NCI-H748 (cell line): ENCODE data around the gene GPHA2.

Experiments used
- DNase-seq: peaks from one replicate; lab custom pipeline; 2025; ENCODE audit not compliant: unreplicated experiment; lab: John Stamatoyannopoulos, UW

The GPHA2 gene

DNA sequence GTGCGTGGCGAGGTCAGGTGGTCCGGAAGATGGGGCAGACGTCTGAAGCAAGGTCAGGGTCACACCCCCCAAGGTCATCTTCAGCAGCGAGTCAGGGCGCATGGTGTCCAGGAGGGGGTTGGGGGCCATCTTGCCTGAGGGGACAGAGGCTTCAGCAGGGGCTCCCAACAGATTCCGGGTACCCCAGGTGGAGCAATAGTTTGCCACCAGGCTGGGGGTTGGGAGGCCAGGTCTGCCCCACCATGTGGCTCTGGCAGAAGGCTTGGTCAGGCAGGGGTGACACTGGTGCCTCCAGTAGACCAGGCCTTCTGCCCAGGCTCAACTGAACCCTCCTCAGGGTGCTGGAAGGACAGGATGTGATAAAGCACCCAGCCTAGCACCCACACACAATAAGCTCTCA, 24.6 kb downstream of the GPHA2 start:
- DNase-seq: no peak

DNA sequence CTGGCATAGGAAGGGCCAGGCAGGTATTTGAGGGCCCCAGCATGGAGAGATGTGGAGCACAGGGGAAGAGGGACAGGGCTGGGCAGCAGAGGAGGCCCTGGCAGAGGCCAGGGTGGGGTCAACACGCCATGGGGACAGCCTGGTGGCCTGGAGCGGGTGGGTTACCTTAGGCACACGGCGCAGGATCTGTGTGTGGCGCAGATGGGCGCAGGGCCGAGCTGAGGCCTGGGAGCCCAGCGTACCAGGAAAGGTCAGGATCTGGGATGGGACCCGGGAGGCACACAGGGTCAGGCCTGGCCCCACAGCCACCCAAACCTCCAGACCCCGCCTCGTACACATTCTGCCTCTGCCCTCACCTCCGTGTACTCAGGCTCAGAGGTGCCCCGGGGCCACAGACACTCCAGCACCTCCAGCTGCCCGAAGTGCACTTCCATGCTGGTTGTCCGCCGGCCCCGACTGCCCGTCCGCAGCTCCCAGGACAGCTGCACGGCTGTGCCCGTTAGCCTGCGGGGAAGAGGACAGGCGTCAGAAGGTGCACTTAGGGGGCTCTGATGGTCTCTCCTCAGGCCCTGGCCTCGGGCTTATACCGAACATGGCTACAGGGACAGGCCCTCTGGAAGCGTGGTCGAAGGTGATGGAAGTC, 25.1 kb downstream of the GPHA2 start:
- no peak for DNase-seq

DNA sequence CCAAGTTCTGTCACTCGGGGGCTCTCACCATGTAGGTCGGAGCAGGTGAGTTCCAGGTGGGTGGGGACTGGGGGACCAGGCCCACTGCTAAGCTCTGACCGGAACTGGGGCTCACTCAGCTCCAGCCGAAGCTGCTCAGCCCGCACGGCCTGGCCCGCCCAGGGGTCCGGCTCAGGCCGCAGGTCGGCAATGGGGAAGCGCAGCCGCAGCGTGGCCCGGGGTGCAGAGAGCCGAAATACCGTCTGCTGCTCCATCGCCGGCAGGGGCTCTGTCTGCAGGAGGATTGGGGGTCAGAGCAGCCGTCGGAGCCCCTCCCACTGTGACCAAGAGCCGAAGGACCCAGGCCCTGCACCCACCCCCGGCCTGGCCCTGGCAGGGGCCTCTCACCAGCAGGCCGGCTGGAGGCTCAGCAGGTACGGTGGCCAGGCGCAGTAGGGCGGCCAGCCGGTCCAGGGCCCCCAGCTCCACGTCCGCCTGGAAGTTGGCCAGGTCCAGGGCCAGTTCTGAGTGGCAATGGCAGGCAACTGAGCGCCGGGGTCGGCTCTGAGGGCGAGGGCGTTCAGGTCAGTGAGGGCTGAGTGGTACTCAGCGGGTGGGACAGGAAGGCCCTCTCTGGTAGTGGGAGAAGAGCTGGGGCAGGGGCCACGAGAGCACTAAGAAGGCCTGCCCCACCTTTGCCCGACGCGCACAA, 25.9 kb downstream of the GPHA2 start:
- no peak for DNase-seq

DNA sequence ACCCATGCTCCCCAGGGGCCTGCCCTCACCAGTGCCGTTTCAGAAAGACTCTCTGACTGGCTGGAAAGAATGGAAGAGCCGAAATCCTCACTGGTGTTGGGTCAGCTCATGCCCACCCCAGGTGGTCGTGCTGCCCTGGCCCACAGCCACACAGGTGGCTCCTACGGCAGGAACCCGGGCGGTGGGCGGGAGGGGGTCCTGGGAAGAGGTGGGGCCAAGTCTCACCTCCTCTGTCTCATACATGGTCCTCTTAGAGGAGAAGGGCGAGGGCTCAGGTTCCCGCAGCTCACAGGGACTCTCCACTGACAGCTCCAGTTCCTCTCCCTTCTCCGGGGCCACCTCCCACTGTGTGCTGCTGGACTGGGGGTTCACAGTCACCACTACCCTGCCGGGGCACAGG, 26.9 kb downstream of the GPHA2 start:
- no peak for DNase-seq

DNA sequence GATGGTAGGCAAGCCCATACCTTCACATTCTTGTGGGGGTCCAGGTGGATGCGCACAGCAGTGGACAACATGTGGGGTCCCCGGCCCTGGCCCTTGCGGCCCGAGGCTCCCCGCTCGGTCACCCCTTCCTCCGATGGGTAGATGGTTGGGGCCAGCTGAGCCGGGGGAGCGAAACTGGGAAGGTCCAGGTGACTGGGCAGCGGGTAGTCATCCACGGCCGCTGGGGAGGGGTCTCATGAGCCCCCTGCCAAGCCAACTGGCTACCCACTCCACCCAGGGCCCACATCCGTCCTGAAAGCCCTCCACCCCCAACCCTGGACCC, 29.4 kb downstream of the GPHA2 start:
- no peak for DNase-seq

DNA sequence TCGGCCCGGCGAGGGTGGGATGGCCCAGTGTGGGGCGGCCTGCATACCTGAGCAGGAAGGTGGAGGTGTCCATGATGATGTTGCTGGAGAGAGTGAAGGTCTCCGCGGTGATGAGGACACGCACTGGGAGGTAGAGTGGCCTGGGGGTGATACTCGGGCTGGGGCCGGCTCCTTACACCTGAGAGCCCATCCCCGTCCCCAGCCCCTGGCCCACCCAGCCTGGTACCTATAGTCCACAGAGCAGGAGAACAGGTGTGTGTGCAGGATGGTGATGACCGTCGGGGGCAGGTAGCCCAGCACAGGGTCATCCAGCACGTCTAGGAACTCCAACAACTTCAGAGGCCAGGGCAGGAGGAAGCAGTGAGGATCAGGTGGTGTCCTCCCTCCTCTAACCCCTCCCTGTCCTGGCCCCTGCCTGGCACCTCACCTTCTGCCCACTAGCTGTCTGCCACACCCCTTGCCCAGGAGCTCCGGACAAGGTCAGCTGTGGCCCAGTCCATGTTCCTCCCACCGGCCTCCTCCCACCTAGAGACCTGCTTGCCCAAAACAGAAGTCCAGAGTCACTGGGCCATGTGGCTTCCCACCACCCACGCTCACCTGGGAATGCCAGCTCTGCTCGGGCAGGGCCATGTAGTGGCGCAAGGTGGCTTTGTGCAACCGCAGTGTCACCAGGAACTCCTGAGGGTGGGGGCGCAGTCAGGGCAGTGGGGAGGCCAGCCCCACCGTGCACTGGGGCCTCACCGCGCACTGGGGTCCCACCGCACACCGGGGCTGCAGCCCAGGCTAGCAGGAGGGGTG, 30.0 kb downstream of the GPHA2 start:
- no peak for DNase-seq

DNA sequence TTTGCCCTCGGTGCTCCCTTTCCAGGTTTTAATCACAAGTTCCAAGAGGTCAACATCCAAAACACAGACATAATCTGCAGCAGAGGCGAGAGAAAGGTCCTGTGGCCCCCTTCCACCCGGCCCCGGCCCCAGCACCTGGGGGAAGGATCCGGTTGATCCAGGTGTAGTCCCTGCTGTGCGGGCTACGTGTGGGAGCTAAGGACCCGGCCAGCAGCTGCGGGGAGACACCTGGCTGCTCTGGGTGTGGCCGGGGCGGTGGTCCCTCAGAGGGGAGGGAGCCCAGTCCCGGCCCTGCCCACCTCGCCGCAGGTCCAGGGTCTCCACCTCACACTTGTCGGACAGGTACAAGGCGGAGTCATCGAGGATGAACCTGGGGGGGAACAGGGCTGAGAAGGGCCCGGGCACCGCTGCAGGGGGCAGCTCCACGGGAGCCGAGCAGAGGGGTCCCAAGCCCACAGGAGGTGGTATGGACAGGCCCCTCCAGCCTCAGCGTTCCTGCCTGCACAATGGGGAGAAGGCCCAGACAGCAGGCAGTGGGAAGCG, 32.3 kb downstream of the GPHA2 start:
- DNase-seq: no peak

DNA sequence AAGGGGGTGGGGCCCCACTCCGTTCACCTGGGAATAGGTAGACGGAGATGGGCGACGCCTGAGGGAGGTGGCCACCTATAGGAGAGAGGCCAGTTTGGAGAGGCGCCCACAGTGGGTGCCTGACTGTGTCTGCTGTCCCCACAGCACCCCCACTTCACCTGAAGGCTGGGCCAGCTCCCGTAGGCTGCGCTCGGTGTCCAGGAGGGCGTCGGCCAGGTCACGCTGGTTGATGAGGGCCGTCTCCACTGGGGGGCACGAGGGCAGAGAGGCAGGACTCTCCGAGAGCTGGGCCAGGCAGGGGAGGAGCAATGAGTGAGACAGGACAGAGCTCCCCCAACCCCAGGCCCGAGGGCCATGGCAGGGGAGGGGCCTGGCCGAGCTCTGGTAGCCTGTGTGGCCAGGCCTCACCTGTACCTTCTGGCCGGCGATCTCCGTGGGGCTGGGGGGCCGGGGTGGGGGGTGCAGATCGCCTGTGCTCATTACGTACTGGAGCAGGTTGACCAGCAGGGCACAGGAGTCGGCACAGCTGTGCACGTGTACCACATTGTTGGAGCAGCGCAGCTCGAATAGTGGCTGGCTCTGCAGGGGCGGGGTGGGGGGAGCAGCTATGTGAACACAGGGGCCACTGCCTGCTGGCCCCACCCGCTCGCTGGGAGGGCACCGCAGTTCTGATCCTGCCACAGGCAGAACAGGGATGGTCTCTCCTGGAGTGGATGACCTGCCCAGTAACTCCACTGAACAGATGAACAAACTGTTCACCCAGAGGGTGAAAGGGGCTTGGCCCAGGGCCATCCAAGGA, 33.4 kb downstream of the GPHA2 start:
- no peak for DNase-seq

DNA sequence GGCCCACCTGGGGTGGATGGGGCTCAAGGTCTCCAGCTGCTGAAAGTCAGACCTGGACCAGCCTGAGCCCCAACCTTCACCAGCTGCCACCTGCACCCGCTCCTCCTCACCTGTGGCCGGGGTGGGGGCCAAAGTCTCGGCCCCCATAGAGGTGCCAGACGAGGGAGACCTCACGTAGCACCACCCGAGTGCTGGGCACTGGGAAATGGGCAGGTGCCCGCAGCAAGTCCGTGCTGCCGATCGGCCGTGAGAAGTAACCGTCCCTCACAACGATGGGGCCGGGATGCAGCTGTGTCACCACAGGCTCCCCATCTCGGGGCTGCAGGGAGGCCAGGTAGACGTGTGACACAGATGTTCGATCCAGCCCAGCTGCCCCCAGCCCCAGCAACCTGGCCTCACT, 34.9 kb downstream of the GPHA2 start:
- no peak for DNase-seq

DNA sequence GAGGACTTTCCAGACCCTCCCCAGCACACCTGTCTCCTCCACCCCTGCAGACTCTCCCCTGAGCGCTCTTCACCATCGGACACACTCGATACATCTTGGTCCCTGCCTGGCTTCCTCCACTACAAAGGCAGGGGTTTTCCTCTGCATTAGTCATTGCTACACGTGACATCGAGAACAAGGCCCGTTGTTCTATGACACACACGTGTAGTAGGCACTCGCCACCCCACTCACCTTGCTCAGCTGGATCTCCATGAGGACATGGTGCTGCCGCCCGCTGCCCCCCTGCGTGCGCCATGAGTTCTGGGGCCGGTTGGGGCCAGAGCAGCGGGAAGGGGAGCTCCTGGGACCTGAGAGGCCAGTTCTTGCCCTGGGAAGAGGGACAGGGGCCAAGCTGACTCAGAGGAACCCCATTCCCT, 35.4 kb downstream of the GPHA2 start:
- no peak for DNase-seq

DNA sequence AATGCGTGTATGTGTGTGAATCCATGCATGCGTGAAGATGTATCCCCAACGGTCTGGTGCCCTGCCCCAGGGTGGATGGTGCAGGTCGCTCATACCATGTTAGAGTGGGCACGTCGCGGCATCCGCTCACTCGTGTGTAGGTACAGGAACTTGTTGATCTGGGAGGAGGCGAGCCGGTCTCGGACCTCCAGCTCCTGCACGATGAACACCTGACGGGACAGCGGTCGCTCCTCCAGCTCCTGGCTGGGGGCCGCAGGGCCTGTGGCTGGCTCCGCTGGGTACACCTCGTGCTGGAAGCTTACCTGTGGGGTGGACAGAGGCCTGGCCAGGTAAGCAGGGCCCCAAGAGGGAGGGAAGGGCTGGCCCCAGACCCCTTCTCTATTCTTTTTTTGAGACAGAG, 37.2 kb downstream of the GPHA2 start:
- DNase-seq: no peak

DNA sequence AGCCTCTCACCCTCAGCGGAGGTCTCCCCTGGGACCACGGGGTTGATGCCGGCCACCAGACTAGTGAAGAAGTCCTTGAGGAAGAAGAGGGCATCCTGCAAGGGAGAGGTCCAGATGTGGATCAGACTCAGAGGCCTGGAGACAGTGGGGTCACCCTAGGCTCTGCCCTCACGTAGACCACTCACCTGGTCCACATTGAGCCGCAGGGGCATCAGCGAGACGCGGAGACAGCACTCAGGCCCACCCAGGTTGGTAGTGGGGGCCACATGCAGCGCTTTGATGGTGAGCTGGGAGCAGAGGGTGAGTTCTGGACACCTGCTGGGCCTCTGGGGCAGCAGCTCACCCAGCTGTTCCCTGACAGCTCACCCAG, 37.6 kb downstream of the GPHA2 start:
- no peak for DNase-seq

DNA sequence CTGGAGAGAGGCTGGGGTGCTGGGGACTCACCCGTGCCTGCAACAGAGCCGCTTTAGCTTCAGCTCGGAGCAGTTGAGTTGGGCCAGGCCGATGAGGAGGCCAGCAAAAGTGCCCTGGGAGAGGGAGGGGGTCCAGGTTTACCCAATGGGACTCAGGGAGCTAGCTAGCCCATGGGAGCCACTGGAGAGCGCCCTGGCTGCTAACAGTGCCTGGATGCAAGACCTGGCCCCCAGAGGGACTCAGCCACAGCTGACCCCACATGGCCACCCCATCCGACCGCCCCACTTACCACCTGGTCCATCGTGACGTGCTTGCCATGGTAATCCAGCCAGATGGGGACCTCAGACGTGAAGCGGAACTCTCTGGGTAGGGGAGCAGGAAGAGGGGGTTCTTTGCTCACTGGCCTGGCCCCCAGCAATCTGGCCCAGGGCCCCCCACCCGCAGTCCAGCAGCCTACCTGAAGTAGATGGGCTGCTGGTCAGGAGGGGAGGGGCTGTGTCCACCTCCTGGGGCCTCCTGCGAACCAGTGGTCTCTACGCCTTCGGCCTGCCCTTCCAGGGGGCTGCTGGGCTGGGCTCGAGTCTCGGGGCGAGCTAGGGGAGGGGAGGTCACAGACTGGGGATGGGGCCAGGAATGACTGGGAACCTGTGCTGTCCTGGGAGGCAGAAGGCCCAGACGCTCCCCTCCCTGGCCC, 38.2 kb downstream of the GPHA2 start:
- DNase-seq: no peak

DNA sequence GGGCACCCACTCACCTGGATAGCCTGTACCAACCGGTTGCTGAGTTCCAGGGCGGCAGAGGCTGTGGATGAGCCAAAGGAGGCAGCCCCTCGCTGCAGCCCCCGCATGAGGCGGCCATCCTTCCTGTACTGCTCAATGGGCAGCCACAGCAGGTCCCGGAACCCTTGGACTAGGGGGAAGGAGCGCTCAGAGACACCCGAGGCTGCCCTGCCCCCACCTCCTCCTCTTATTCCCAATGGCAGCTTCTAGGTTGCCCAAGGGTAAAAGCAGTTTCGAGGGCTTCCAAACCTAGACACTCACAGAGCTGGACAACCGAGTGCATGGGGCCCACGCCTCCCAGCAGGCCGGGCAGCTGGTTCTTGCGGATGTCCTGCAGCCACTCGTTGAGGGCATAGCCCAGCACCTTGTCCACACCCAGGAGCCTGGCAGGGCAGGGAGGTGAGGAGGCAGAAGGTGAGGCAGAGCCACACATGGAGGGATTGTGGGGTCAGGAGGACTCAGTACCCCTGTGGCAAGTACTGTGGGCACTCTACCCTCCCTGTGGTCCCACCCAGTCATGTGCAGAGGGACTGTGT, 39.2 kb downstream of the GPHA2 start:
- DNase-seq: no peak

DNA sequence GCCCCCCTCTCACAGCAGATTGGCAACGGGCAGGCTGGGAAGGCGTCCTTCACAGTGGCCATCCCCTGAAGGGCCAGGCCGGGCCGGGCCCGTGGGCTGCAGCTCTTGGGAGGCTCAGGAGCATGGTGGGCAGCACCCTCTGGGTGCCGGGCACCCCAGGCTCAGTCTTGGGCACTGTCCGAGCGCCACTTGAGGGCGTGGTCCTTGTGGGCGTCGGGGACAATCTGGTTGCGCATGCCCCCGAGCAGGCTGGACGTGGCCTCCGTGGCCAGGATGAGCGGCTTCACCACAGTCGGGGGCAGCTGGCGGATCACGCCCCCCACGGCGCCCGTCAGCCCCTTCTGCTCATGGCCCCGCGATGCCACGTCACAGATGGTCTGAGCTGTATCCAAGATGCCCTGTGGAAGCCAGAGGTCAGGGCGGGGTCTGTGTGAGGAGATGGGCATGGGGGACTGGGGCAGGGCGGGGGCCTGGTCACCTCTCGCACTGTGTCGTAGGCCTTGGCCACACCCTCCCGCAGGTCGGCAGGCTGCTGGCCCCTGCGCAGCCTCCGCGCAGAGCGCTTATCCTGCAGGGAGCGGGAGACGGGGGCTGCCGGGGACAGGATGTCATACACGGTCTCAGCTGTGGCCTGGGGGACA, 40.8 kb downstream of the GPHA2 start:
- DNase-seq: no peak

DNA sequence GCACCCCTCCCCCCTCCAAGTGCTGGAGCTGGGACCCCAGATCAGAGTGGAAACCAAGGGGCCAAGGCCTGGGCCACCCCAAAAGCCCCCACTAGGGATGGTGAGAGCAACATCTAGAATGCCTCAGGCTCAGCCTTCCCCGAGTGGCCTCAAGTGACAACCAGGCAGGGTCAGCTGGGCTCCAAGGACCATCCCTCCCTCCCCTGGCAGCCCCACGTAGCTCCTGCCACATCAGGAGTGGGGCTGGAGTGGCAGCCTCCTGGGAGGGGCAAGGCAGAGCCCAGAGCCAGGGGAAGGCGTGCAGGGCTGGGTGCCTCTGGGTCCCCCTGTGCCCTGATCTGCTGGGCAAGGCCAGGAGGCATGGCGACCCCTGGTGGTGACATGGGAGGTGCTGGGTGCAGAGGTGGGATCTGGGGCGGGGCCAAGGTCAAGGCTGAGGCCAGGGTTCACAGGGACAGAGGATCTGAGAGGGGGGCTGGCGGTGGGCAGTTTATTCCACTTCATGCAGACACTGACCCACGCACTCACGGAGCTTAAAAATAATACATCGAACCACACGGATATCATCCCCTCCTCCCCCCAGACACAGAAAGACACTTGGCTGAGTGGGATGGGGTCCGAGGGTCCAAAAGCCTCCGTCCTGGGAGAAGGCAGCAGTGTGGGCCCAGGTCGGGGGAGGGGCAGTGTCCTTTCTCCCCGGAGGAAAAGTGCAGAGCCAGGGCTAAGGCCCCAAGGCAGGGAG, 41.5 kb downstream of the GPHA2 start:
- DNase-seq: peak; percentile 57

DNA sequence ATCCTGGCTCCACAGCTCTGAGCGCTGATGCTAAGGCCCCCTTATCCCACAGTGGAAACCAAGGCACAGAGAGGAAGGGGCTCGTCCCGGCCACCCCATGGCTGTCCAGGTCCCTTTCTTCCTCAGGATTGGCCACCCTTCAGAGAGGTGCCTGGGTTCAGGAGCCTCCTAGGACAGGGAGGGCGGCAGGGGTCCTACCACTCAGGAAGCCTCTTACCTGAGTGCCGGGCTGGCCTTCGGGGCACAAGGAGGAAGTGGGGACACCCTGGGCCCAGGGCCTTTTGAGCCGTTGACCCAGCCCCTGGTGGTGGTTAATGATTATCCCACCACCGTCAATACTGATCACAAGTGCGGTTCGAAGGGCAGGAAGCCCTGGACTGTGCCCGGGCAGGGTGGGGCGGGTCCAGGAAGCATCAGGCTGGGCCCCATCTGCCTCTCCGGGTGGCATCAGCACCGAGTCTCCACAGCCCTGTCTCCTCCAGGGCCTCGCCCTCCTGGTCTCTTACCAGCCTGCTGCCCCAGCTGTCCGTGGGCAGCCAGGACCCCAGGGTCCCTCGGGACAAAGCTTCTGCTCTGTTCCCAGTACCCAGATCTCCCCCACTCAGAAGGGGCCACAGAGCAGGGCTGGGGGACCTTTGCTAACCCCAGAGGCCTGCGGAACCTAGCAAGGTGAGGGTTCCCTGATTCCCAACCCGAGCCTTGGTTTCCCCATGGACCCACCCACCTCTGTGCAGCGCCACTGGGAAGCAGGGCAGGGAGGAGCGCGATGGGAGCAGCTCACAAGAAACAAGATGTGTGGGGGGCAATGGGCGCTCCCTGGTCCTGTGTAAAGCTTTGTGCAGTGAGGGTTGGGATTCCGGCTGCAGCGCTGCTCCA, 42.3 kb downstream of the GPHA2 start:
- no peak for DNase-seq

DNA sequence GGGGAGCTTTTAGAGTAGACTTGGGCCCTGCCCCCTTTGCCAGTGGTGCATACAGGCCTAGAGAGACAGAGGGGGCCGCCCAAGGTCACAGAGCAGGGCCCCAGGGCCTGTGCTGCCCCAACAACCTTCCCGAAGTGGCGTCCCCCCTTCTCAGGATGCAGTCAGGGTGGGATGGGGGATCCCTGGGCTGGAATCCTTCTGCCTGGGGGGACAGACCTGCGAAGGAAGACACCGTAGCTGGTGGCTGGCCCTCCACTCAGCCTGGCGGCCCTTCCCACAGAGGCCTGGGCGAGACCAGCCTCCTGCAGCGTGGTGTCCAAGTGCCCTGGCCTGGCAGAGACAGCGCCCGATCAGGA, 42.9 kb downstream of the GPHA2 start:
- DNase-seq: no peak
